H1 (cell line): ENCODE data around the gene TDRD15. TPM values are rescaled to one million over a fixed set of nuclear protein-coding genes. Genes with fewer than 3 reads are reported as not detected.

Source experiments
- CTCF ChIA-PET: fragments of 300-600 bp; sonication (Branson Sonifier 250); formaldehyde crosslinking; loops from one replicate; lab custom pipeline; 2021; ENCODE audit not compliant: partially characterized antibody; lab: Charles Lee
- POLR2A ChIA-PET: fragments of 300-600 bp; sonication (Branson Sonifier 250); formaldehyde crosslinking; loops from one replicate; lab custom pipeline; 2021; ENCODE audit warnings: inconsistent platforms; ENCODE audit not compliant: partially characterized antibody; lab: Charles Lee
- DNase-seq, 2 experiments: peaks; one replicate each; pipeline versions ENCODE4 v3.0.0 to v3.0.0-alpha.2; 2010 to 2022; ENCODE audit warnings: low spot score in 2 of 2, low read depth in 1 of 2, mixed read lengths in 1 of 2
- FAIRE-seq: peaks from 2 replicates; lab custom pipeline; 2011; peaks lifted over from hg19 to GRCh38; lab: Jason Lieb, UNC
- H2AFZ ChIP-seq: 2 replicates; pipeline ENCODE4 v1.8.1; 2012; ENCODE audit warnings: low read length, inconsistent platforms
- H2AK5ac ChIP-seq: 2 replicates; pipeline ENCODE4 v1.6.1; 2013; ENCODE audit warnings: low read depth, low read length
- H2BK120ac ChIP-seq: replicated peaks from 2 replicates; pipeline ENCODE3; 2013; ENCODE audit warnings: low read depth, low read length, inconsistent platforms
- H2BK12ac ChIP-seq: 2 replicates; pipeline ENCODE4 v1.6.1; 2013; ENCODE audit warnings: low read depth, low read length
- H2BK15ac ChIP-seq: 2 replicates; pipeline ENCODE4 v1.6.1; 2013; ENCODE audit warnings: low read length
- H2BK20ac ChIP-seq: 2 replicates; pipeline ENCODE4 v1.6.1; 2013; ENCODE audit warnings: low read length
- H2BK5ac ChIP-seq: 2 replicates; pipeline ENCODE4 v1.6.1; 2013; ENCODE audit warnings: low read depth, low read length
- H3K14ac ChIP-seq: 2 replicates; pipeline ENCODE4 v1.6.1; 2013; ENCODE audit warnings: inconsistent platforms; ENCODE audit not compliant: insufficient read length
- H3K18ac ChIP-seq: 2 replicates; pipeline ENCODE4 v1.6.1; 2013; ENCODE audit warnings: low read length; ENCODE audit errors: extremely low read depth
- H3K23ac ChIP-seq: 2 replicates; pipeline ENCODE4 v1.6.1; 2013; ENCODE audit warnings: inconsistent platforms; ENCODE audit not compliant: insufficient read length
- H3K23me2 ChIP-seq: 2 replicates; pipeline ENCODE4 v1.6.1; 2013; ENCODE audit warnings: low read depth, low read length
- H3K27ac ChIP-seq: 2 replicates; pipeline ENCODE4 v1.6.1; 2011; ENCODE audit warnings: low read depth, low read length, inconsistent platforms
- H3K27me3 ChIP-seq, 4 experiments: replicated peaks in 1 of 4; 1 replicate in 1 of 4; 2 replicates in 3 of 4; pipeline versions ENCODE4 v1.6.1 to v1.8.1; 2011 to 2013; ENCODE audit warnings: low read length in 3 of 4, mild to moderate bottlenecking in 3 of 4, inconsistent platforms in 2 of 4, mixed read lengths in 2 of 4, moderate library complexity in 1 of 4; ENCODE audit not compliant: control insufficient read depth in 3 of 4, insufficient read depth in 3 of 4; ENCODE audit errors: extremely low read depth in 1 of 4
- H3K36me3 ChIP-seq, 4 experiments: 2 replicates each; pipeline versions ENCODE4 v1.6.1 to v1.8.1; 2011 to 2013; ENCODE audit warnings: mild to moderate bottlenecking in 4 of 4, low read length in 3 of 4, moderate library complexity in 2 of 4, control low read depth in 1 of 4, inconsistent platforms in 1 of 4; ENCODE audit not compliant: insufficient read depth in 4 of 4, control insufficient read depth in 2 of 4
- H3K4ac ChIP-seq: replicated peaks from 2 replicates; pipeline ENCODE3; 2013; ENCODE audit warnings: low read length, low read depth, mixed read lengths, inconsistent platforms; ENCODE audit not compliant: insufficient read length
- H3K4me1 ChIP-seq, 4 experiments: replicated peaks in 1 of 4; 1 replicate in 1 of 4; 2 replicates in 3 of 4; pipeline versions ENCODE4 v1.6.1 to v1.8.1; 2011 to 2013; ENCODE audit warnings: low read length in 3 of 4, inconsistent platforms in 2 of 4, mixed read lengths in 1 of 4; ENCODE audit not compliant: insufficient read depth in 4 of 4, control insufficient read depth in 3 of 4
- H3K4me2 ChIP-seq, 2 experiments: 2 replicates each; pipeline versions ENCODE4 v1.6.1 to v1.8.1; 2011 to 2013; ENCODE audit warnings: low read depth in 2 of 2, low read length in 2 of 2, control low read depth in 1 of 2, inconsistent platforms in 1 of 2, mild to moderate bottlenecking in 1 of 2; ENCODE audit not compliant: insufficient read depth in 1 of 2
- H3K4me3 ChIP-seq, 4 experiments: fragments of 200-600, 300-600 bp in 1 of 4; sonication (generic), shearing (Covaris generic), sonication (Bioruptor Twin) in 1 of 4; 2 replicates each; pipeline versions ENCODE4 v1.5.1 to v1.8.1; 2011 to 2016; ENCODE audit warnings: low read length in 4 of 4, low read depth in 3 of 4, control low read depth in 2 of 4, inconsistent platforms in 2 of 4, mild to moderate bottlenecking in 2 of 4, mixed read lengths in 1 of 4, moderate library complexity in 1 of 4; ENCODE audit not compliant: insufficient read depth in 2 of 4; ENCODE audit errors: extremely low read depth in 1 of 4
- H3K56ac ChIP-seq: replicated peaks from 2 replicates; pipeline ENCODE3; 2013; ENCODE audit warnings: low read depth, mild to moderate bottlenecking, mixed read lengths, low read length, inconsistent platforms; ENCODE audit not compliant: insufficient read length
- H3K79me1 ChIP-seq: 2 replicates; pipeline ENCODE4 v1.6.1; 2013; ENCODE audit warnings: low read depth, low read length, control low read depth
- H3K79me2 ChIP-seq, 2 experiments: 2 replicates each; pipeline versions ENCODE4 v1.6.1 to v1.8.1; 2012 to 2013; ENCODE audit warnings: low read length in 2 of 2, mild to moderate bottlenecking in 2 of 2, inconsistent platforms in 1 of 2; ENCODE audit not compliant: insufficient read depth in 2 of 2, control insufficient read depth in 1 of 2
- H3K9ac ChIP-seq, 4 experiments: replicated peaks in 1 of 4; 1 replicate in 1 of 4; 2 replicates in 3 of 4; pipeline versions ENCODE4 v1.6.1 to v1.8.1; 2011 to 2013; ENCODE audit warnings: low read depth in 3 of 4, low read length in 3 of 4, control low read depth in 2 of 4, mild to moderate bottlenecking in 2 of 4, moderate library complexity in 2 of 4, inconsistent platforms in 1 of 4; ENCODE audit errors: extremely low read depth in 1 of 4
- H3K9me3 ChIP-seq, 2 experiments: 2 replicates each; pipeline versions ENCODE4 v1.6.1 to v1.8.1; 2012 to 2013; ENCODE audit warnings: mild to moderate bottlenecking in 2 of 2, moderate library complexity in 2 of 2, control low read depth in 1 of 2, inconsistent platforms in 1 of 2, low read depth in 1 of 2, low read length in 1 of 2, mixed read lengths in 1 of 2; ENCODE audit not compliant: insufficient read depth in 2 of 2
- H4K20me1 ChIP-seq, 2 experiments: replicated peaks in 1 of 2; 2 replicates each; pipeline versions ENCODE3 to v1.8.1; 2011 to 2013; ENCODE audit warnings: inconsistent platforms in 2 of 2, low read length in 2 of 2, mild to moderate bottlenecking in 1 of 2; ENCODE audit not compliant: insufficient read depth in 2 of 2, control insufficient read depth in 1 of 2
- H4K5ac ChIP-seq: 2 replicates; pipeline ENCODE4 v1.6.1; 2013; ENCODE audit warnings: low read length, low read depth, mixed read lengths, inconsistent platforms; ENCODE audit not compliant: insufficient read length
- H4K8ac ChIP-seq: 2 replicates; pipeline ENCODE4 v1.8.0; 2013; ENCODE audit warnings: mild to moderate bottlenecking, moderate library complexity, low read length, inconsistent platforms; ENCODE audit not compliant: insufficient read depth; ENCODE audit errors: extremely low read depth
- H4K91ac ChIP-seq: replicated peaks from 2 replicates; pipeline ENCODE3; 2013; ENCODE audit warnings: low read length, mixed read lengths, inconsistent platforms; ENCODE audit not compliant: insufficient read length
- BRCA1 ChIP-seq: IDR thresholded peaks from 2 replicates; pipeline ENCODE4 v1.6.1; 2012; ENCODE audit warnings: low read depth, low read length, improper control_type of control experiment
- RAD21 ChIP-seq, 2 experiments: IDR thresholded peaks in 1 of 2; conservative IDR thresholded peaks in 1 of 2; 2 replicates each; pipeline ENCODE4 v1.6.1; 2011; ENCODE audit warnings: low read depth in 2 of 2, low read length in 2 of 2, improper control_type of control experiment in 1 of 2, inconsistent platforms in 1 of 2, mild to moderate bottlenecking in 1 of 2, moderate library complexity in 1 of 2
- SIX5 ChIP-seq: IDR thresholded peaks from 2 replicates; pipeline ENCODE4 v1.6.1; 2011; ENCODE audit warnings: mild to moderate bottlenecking, low read depth, low read length
- SRF ChIP-seq: IDR thresholded peaks from 2 replicates; pipeline ENCODE4 v1.6.1; 2011; ENCODE audit warnings: mild to moderate bottlenecking, low read depth, low read length, moderate library complexity
- WGBS, 2 experiments: shearing (Covaris generic) in 1 of 2; methylation state at CpG; one replicate each; pipeline versions ENCODE4 v1.1.6 to v1.1.7; 2013 to 2015; ENCODE audit warnings: low lambda C conversion rate in 2 of 2, mixed read lengths in 2 of 2, inconsistent platforms in 1 of 2, low coverage in 1 of 2, missing lambda C conversion rate in 1 of 2; ENCODE audit not compliant: insufficient replicate concordance in 2 of 2, insufficient coverage in 1 of 2, insufficient read length in 1 of 2; ENCODE audit errors: extremely low coverage in 1 of 2, missing lambda C conversion rate in 1 of 2; 5-methylcytosine and 5-hydroxymethylcytosine counted together
- polyA plus RNA-seq, 7 experiments: library from polyadenylated mRNA; depleted of rRNA in 3 of 7; stranded (reverse) in 5 of 7; unstranded in 2 of 7; fragments of >200 nt in 5 of 7; fragments of 200-250 nt in 2 of 7; gene quantifications; 1 replicate in 5 of 7; 2 replicates in 1 of 7; 4 replicates in 1 of 7; pipeline versions ENCODE4 v1.2.1 to v1.2.3, GENCODE V29; 2011 to 2013; ENCODE audit warnings: missing spikeins in 2 of 7, mixed read lengths in 2 of 7
- total RNA-seq: library from RNA; stranded (reverse); fragmentation: NEBNext Ultra II Directional; extraction: Animal tissue kit (Norgen Biotek cat#: 25700); gene quantifications from 2 replicates; pipeline ENCODE4 v1.2.1, GENCODE V29; 2021
- TF ChIP-seq, protein P1 (sequence below), 3 experiments: IDR thresholded peaks; 1 replicate in 2 of 3; 2 replicates in 1 of 3; pipeline versions ENCODE4 v1.5.1 to v1.6.1; 2011; ENCODE audit warnings: low read length in 3 of 3, mild to moderate bottlenecking in 3 of 3, inconsistent platforms in 2 of 3, low read depth in 1 of 3, moderate library complexity in 1 of 3; ENCODE audit not compliant: insufficient read depth in 1 of 3; ENCODE audit errors: control extremely low read depth in 1 of 3
- TF ChIP-seq, protein P2 (sequence below): IDR thresholded peaks from 2 replicates; pipeline ENCODE4 v1.6.1; 2011; ENCODE audit warnings: low read depth, mild to moderate bottlenecking, low read length; ENCODE audit not compliant: insufficient read depth

The TDRD15 gene
- total and polyA plus RNA-seq, 2 of the 8 experiments (the other 6 are each of a cell fraction or from before 2014, with no cell fraction given) = not detected

DNA sequence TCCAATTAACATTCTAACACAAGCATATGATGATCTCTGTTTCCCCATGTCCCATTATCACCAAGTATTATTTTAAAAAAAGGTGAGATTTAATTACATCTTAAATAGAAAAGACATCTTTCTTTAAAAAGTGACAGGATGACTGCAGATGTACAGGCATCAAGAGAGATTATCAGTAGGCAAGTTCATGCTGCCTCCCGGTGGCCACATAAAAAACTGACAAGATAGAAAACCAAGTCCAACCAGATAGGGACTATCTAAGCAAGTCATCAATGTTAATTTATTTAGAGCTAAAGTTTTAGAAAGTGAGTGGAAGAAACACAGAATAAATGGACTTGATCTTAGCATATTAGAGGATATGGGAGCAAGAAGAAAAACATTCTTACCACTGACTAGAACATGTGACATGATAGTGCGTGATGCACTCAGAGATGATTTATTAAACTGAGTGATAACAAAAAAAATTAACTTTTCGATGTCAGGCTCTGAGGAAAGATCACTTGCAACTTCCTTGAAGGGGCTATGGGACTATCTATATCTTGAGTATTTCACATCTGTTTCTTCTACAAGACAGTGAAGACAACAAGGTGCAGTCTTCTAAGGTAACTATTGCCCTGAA lies 5.4 kb upstream of the TDRD15 start:
- H2BK120ac ChIP-seq = no peak overlapping the region
- no peak overlapping the region for H4K91ac ChIP-seq
- no peak overlapping the region for H3K27ac ChIP-seq
- no peak overlapping the region for H4K5ac ChIP-seq
- peak; percentile 42 for FAIRE-seq
- H2AK5ac ChIP-seq = no peak overlapping the region
- no peak overlapping the region for H3K4me3 ChIP-seq
- H3K4ac ChIP-seq = no peak overlapping the region
- H3K4me2 ChIP-seq = no peak overlapping the region
- H3K23me2 ChIP-seq = no peaks in the 10 kb centered on the region
- no peaks in the 10 kb centered on the region for H3K36me3 ChIP-seq
- H3K9me3 ChIP-seq = no peaks in the 10 kb centered on the region
- ChIA-PET POLR2A (no interaction called here), CTCF (interaction anchor here (0.7 to 9.2 kb wide), 32 partner anchors 10 to 461 kb away, joined by 3 to 188 read pairs (median 4); partner anchors contain the start of gene APOB)
- WGBS, 2 experiments = 64% methylated on average over 3 of the region's 3 CpGs; no CpG with 5 or more reads in 1 of the 2 experiments
- no peaks in the 10 kb centered on the region for H3K4me1 ChIP-seq
- H3K56ac ChIP-seq = no peak overlapping the region
- H3K14ac ChIP-seq = no peak overlapping the region
- no peak overlapping the region for H2BK5ac ChIP-seq
- H3K79me1 ChIP-seq = no peaks in the 10 kb centered on the region
- H2BK12ac ChIP-seq = no peak overlapping the region
- H2AFZ ChIP-seq = no peak overlapping the region
- H2BK15ac ChIP-seq = no peak overlapping the region
- H3K18ac ChIP-seq = no peak overlapping the region
- no peaks in the 10 kb centered on the region for H3K27me3 ChIP-seq
- no peak overlapping the region for H2BK20ac ChIP-seq
- H3K23ac ChIP-seq = no peak overlapping the region
- no peaks in the 10 kb centered on the region for H4K20me1 ChIP-seq
- TF ChIP-seq SIX5 (no peak), RAD21 (IDR thresholded peaks at IDR 0.05 in 1 of 2, conservative IDR thresholded peaks at IDR 0.05 in 1 of 2; ENCODE audit: low read depth in 2 of 2, low read length in 2 of 2) (peak; percentile 86 to 88), BRCA1 (0 out of 2 replicates have a peak, but pooled peaks have one; percentile 11), SRF (no peak)
- TF ChIP-seq, protein P1, sequence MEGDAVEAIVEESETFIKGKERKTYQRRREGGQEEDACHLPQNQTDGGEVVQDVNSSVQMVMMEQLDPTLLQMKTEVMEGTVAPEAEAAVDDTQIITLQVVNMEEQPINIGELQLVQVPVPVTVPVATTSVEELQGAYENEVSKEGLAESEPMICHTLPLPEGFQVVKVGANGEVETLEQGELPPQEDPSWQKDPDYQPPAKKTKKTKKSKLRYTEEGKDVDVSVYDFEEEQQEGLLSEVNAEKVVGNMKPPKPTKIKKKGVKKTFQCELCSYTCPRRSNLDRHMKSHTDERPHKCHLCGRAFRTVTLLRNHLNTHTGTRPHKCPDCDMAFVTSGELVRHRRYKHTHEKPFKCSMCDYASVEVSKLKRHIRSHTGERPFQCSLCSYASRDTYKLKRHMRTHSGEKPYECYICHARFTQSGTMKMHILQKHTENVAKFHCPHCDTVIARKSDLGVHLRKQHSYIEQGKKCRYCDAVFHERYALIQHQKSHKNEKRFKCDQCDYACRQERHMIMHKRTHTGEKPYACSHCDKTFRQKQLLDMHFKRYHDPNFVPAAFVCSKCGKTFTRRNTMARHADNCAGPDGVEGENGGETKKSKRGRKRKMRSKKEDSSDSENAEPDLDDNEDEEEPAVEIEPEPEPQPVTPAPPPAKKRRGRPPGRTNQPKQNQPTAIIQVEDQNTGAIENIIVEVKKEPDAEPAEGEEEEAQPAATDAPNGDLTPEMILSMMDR (IDR thresholded peaks at IDR 0.05; ENCODE audit: control extremely low read depth in 1 of 3, insufficient read depth in 1 of 3, low read depth in 1 of 3, low read length in 3 of 3) = peak in 2 of 3 experiments; percentile 61 to 64; a peak in 3 of 4 replicates
- TF ChIP-seq, protein P2, sequence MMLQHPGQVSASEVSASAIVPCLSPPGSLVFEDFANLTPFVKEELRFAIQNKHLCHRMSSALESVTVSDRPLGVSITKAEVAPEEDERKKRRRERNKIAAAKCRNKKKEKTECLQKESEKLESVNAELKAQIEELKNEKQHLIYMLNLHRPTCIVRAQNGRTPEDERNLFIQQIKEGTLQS = no peak
- H3K79me2 ChIP-seq = no peaks in the 10 kb centered on the region
- DNase-seq = no peak
- H4K8ac ChIP-seq = no peak overlapping the region
- no peak overlapping the region for H3K9ac ChIP-seq
